ENCODE results near the gene PLA2G4A. TPM values are rescaled to one million over a fixed set of nuclear protein-coding genes. Genes with fewer than 3 reads are reported as not detected.

The PLA2G4A gene
- total and polyA plus RNA-seq, 7 donors, result 0.24 to 0.71 (median 0.44) TPM

GRCh38 chr1:186807163-186807562, 21.6 kb upstream of the PLA2G4A start:
- no peaks in the 10 kb centered on the region for H3K27me3 ChIP-seq (ENCODE audit: insufficient read depth in 3 of 3, low read length in 2 of 3)
- TF ChIP-seq, protein P1, sequence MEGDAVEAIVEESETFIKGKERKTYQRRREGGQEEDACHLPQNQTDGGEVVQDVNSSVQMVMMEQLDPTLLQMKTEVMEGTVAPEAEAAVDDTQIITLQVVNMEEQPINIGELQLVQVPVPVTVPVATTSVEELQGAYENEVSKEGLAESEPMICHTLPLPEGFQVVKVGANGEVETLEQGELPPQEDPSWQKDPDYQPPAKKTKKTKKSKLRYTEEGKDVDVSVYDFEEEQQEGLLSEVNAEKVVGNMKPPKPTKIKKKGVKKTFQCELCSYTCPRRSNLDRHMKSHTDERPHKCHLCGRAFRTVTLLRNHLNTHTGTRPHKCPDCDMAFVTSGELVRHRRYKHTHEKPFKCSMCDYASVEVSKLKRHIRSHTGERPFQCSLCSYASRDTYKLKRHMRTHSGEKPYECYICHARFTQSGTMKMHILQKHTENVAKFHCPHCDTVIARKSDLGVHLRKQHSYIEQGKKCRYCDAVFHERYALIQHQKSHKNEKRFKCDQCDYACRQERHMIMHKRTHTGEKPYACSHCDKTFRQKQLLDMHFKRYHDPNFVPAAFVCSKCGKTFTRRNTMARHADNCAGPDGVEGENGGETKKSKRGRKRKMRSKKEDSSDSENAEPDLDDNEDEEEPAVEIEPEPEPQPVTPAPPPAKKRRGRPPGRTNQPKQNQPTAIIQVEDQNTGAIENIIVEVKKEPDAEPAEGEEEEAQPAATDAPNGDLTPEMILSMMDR (IDR thresholded peaks at IDR 0.05), result no peak
- DNase-seq (no peak), ATAC-seq (no peak)
- WGBS, 3 donors, result 81 to 91% (median 85%) methylated on average over 4 of the region's 4 CpGs
- H3K36me3 ChIP-seq (ENCODE audit: insufficient read depth in 1 of 2, low read depth in 1 of 2), result no peaks in the 10 kb centered on the region
- H3K4me1 ChIP-seq, result no peaks in the 10 kb centered on the region
- H3K27ac ChIP-seq, result no peak overlapping the region
- no peak overlapping the region for H3K4me3 ChIP-seq
- H3K9me3 ChIP-seq, result no peaks in the 10 kb centered on the region
- intact Hi-C loops (cut with DNase I), result no loop called here

- 93 to 95% (median 93%) methylated on average over 1 of the region's 1 CpG for WGBS, 3 donors
- Histone ChIP-seq H3K27me3 (ENCODE audit: insufficient read depth in 3 of 3, low read length in 2 of 3) (no peaks in the 10 kb centered on the region), H3K4me1 (no peaks in the 10 kb centered on the region), H3K36me3 (ENCODE audit: insufficient read depth in 1 of 2, low read depth in 1 of 2) (no peaks in the 10 kb centered on the region), H3K4me3 (no peak overlapping the region), H3K27ac (no peak overlapping the region), H3K9me3 (no peaks in the 10 kb centered on the region)
- TF ChIP-seq, protein P1 (IDR thresholded peaks at IDR 0.05), result no peak
- ATAC-seq (no peak), DNase-seq (no peak)
- intact Hi-C loops (cut with DNase I), result no loop called here
Observed at GRCh38 chr1:186811892-186812291, 16.9 kb upstream of the PLA2G4A start.

DNA sequence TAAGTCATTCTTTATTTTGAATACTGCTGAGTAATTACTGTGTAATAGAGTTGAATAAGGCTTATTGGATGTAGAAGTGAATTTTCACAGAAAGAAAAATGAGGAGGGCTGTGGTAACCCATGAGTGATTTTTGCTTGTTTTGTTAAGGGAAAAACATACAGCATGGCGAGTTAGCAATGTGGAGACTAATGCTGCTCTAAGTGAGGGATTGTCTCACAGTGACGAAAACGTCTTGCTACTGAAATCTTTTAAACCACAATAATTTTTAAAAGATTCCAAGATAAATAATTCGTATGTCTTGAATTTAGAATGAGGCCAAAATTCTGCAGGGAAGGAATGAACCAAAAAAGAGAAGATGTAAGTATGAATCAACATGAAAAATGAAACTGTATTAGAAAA, 16.2 kb upstream of the PLA2G4A start:
- TF ChIP-seq, protein P1 (IDR thresholded peaks at IDR 0.05), result no peak
- Histone ChIP-seq H3K4me1 (no peaks in the 10 kb centered on the region), H3K9me3 (no peaks in the 10 kb centered on the region), H3K4me3 (no peak overlapping the region), H3K36me3 (ENCODE audit: insufficient read depth in 1 of 2, low read depth in 1 of 2) (no peaks in the 10 kb centered on the region), H3K27me3 (ENCODE audit: insufficient read depth in 3 of 3, low read length in 2 of 3) (no peaks in the 10 kb centered on the region), H3K27ac (no peak overlapping the region)
- 69 to 79% (median 70%) methylated on average over 4 of the region's 4 CpGs for WGBS, 3 donors
- no peak for ATAC-seq
- no peak for DNase-seq
- intact Hi-C loops (cut with DNase I), result no loop called here

GRCh38 chr1:186813420-186813819, 15.3 kb upstream of the PLA2G4A start:
- 45 to 48% (median 45%) methylated on average over 2 of the region's 2 CpGs for WGBS, 3 donors
- Histone ChIP-seq H3K27me3 (ENCODE audit: insufficient read depth in 3 of 3, low read length in 2 of 3) (no peaks in the 10 kb centered on the region), H3K27ac (no peak overlapping the region), H3K9me3 (no peaks in the 10 kb centered on the region), H3K4me1 (no peaks in the 10 kb centered on the region), H3K4me3 (no peak overlapping the region), H3K36me3 (ENCODE audit: insufficient read depth in 1 of 2, low read depth in 1 of 2) (no peaks in the 10 kb centered on the region)
- intact Hi-C loops (cut with DNase I), result no loop called here
- TF ChIP-seq, protein P1 (IDR thresholded peaks at IDR 0.05), result no peak
- DNase-seq (no peak), ATAC-seq (no peak)

GRCh38 chr1:186819126-186819525, 9.6 kb upstream of the PLA2G4A start:
- no peaks in the 10 kb centered on the region for H3K36me3 ChIP-seq (ENCODE audit: insufficient read depth in 1 of 2, low read depth in 1 of 2)
- ATAC-seq (no peak), DNase-seq (no peak)
- intact Hi-C loops (cut with DNase I), result no loop called here
- TF ChIP-seq, protein P1 (IDR thresholded peaks at IDR 0.05), result no peak
- H3K9me3 ChIP-seq, result no peaks in the 10 kb centered on the region
- no peak overlapping the region for H3K4me3 ChIP-seq
- no peak overlapping the region for H3K27ac ChIP-seq
- no peaks in the 10 kb centered on the region for H3K4me1 ChIP-seq
- 75 to 79% (median 77%) methylated on average over 3 of the region's 3 CpGs for WGBS, 3 donors
- H3K27me3 ChIP-seq (ENCODE audit: insufficient read depth in 3 of 3, low read length in 2 of 3), result no peaks in the 10 kb centered on the region
